Duodenal mucosa (tissue), 2 donors: ENCODE results near the gene KCNH1.
"Not testable (repeated sequence)": the region's sequence is repeated elsewhere in the genome, so short reads cannot be mapped to it uniquely, and the experiment has no call there.

ENCODE experiments used
- H3K27ac ChIP-seq: one replicate; pipeline ENCODE4 v1.7.0; 2013; ENCODE audit warnings: low read depth, low read length
- H3K27me3 ChIP-seq, 2 donors: one replicate each; pipeline ENCODE4 v1.7.0; 2013; ENCODE audit warnings: low read length in 2 of 2, control low read depth in 1 of 2; ENCODE audit not compliant: insufficient read depth in 2 of 2, control insufficient read depth in 1 of 2
- H3K36me3 ChIP-seq, 2 donors: one replicate each; pipeline ENCODE4 v1.7.0; 2013; ENCODE audit warnings: low read length in 2 of 2, control low read depth in 1 of 2; ENCODE audit not compliant: insufficient read depth in 2 of 2, control insufficient read depth in 1 of 2
- H3K4me1 ChIP-seq, 2 donors: one replicate each; pipeline ENCODE4 v1.7.0; 2013; ENCODE audit warnings: low read length in 2 of 2, control low read depth in 1 of 2; ENCODE audit not compliant: insufficient read depth in 2 of 2, control insufficient read depth in 1 of 2
- H3K4me3 ChIP-seq, 2 donors: one replicate each; pipeline ENCODE4 v1.7.0; 2013; ENCODE audit warnings: low read length in 2 of 2, low read depth in 1 of 2
- H3K9ac ChIP-seq, 2 donors: one replicate each; pipeline ENCODE4 v1.7.0; 2013; ENCODE audit warnings: low read length in 2 of 2, low read depth in 1 of 2
- H3K9me3 ChIP-seq, 2 donors: one replicate each; pipeline ENCODE4 v1.7.0; 2013; ENCODE audit warnings: low read length in 2 of 2, control low read depth in 1 of 2; ENCODE audit not compliant: control insufficient read depth in 1 of 2

Gene KCNH1

GRCh38 chr1:211013346-211014240, 120.4 kb downstream of the KCNH1 start:
- Histone ChIP-seq H3K27me3 (no peaks in the 10 kb centered on the region), H3K36me3 (no peaks in the 10 kb centered on the region), H3K9me3 (no peaks in the 10 kb centered on the region), H3K4me1 (no peaks in the 10 kb centered on the region), H3K4me3 (no peak overlapping the region), H3K9ac (no peak overlapping the region), H3K27ac (no peak overlapping the region)

GRCh38 chr1:211011128-211011527, 122.8 kb downstream of the KCNH1 start:
- not testable (repeated sequence) for H3K4me3 ChIP-seq, H3K27me3 ChIP-seq, H3K27ac ChIP-seq, H3K36me3 ChIP-seq, H3K9me3 ChIP-seq, H3K4me1 ChIP-seq, H3K9ac ChIP-seq

DNA sequence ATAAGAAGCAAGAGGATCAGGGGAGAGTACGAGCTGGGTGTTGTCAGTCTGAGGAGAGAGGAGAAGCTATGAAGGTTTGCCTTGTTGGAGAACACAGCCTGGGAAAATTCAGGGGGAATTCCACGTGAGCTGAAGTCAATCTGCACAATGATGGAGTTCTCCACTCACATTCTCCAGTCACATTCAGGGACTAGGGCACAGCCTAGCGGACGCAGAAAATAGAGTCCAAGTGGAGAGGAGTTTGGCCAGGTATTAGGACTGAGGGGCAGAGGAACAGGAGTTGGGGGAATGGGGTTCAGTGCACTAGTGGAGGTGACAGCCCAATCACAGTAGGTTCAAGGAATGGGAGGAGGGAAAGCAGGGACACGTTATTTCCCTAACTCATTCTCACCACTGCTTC, 124.0 kb downstream of the KCNH1 start:
- no peaks in the 10 kb centered on the region for H3K9me3 ChIP-seq
- no peaks in the 10 kb centered on the region for H3K4me1 ChIP-seq
- no peak overlapping the region for H3K4me3 ChIP-seq
- H3K36me3 ChIP-seq, result no peaks in the 10 kb centered on the region
- no peaks in the 10 kb centered on the region for H3K27me3 ChIP-seq
- no peak overlapping the region for H3K27ac ChIP-seq
- H3K9ac ChIP-seq, result no peak overlapping the region

DNA sequence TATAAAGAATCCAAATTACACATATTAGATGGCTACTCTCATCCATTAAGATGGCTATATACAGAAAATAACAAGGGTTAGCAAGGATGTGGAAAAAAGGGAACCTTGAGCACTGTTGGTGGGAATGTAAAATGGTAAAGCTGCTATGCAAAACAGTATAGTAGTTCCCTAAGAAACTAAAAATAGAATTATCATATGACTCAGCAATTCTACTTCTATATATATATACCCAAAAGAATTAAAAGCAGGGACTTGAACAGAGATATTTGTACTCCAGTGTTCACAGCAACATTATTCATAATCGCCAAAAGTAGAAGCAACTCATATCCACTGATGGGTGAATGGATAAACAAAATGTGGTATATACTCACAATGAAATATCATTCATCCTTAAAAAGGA, 126.1 kb downstream of the KCNH1 start:
- Histone ChIP-seq H3K27ac (no peak overlapping the region), H3K4me3 (no peak overlapping the region), H3K36me3 (no peaks in the 10 kb centered on the region), H3K9ac (no peak overlapping the region), H3K4me1 (no peaks in the 10 kb centered on the region), H3K9me3 (no peaks in the 10 kb centered on the region), H3K27me3 (no peaks in the 10 kb centered on the region)

- not testable (repeated sequence) for H3K4me1 ChIP-seq, H3K27ac ChIP-seq, H3K36me3 ChIP-seq, H3K27me3 ChIP-seq, H3K9me3 ChIP-seq, H3K9ac ChIP-seq, H3K4me3 ChIP-seq
Observed at GRCh38 chr1:210995931-210996330, 138.0 kb downstream of the KCNH1 start.

- H3K4me3 ChIP-seq, result no peak overlapping the region
- no peak overlapping the region for H3K9ac ChIP-seq
- no peaks in the 10 kb centered on the region for H3K36me3 ChIP-seq
- no peaks in the 10 kb centered on the region for H3K27me3 ChIP-seq
- no peaks in the 10 kb centered on the region for H3K4me1 ChIP-seq
- H3K9me3 ChIP-seq, result no peaks in the 10 kb centered on the region
- no peak overlapping the region for H3K27ac ChIP-seq
Observed at GRCh38 chr1:210992837-210993236, 141.1 kb downstream of the KCNH1 start.

GRCh38 chr1:210989905-210990304, 144.0 kb downstream of the KCNH1 start:
- no peak overlapping the region for H3K9ac ChIP-seq
- H3K9me3 ChIP-seq, result no peaks in the 10 kb centered on the region
- H3K27me3 ChIP-seq, result no peaks in the 10 kb centered on the region
- H3K4me1 ChIP-seq, result no peaks in the 10 kb centered on the region
- H3K36me3 ChIP-seq, result no peaks in the 10 kb centered on the region
- H3K4me3 ChIP-seq, result no peak overlapping the region
- no peak overlapping the region for H3K27ac ChIP-seq

- H3K9me3 ChIP-seq, result no peaks in the 10 kb centered on the region
Observed at GRCh38 chr1:210981490-210981889, 152.5 kb downstream of the KCNH1 start.

GRCh38 chr1:210980082-210980481, 153.9 kb downstream of the KCNH1 start:
- Histone ChIP-seq H3K4me3 (no peak overlapping the region), H3K9ac (no peak overlapping the region), H3K27me3 (no peaks in the 10 kb centered on the region), H3K36me3 (no peaks in the 10 kb centered on the region), H3K27ac (no peak overlapping the region), H3K9me3 (no peaks in the 10 kb centered on the region), H3K4me1 (no peaks in the 10 kb centered on the region)

More at GRCh38 chr1:210981490-210981889, 152.5 kb downstream of the KCNH1 start:
- Histone ChIP-seq H3K4me3 (no peak overlapping the region), H3K27ac (no peak overlapping the region), H3K9ac (no peak overlapping the region), H3K27me3 (no peaks in the 10 kb centered on the region), H3K4me1 (no peaks in the 10 kb centered on the region), H3K36me3 (no peaks in the 10 kb centered on the region)

GRCh38 chr1:210978974-210979354, 155.0 kb downstream of the KCNH1 start:
- H3K9ac ChIP-seq, result no peak overlapping the region
- H3K4me1 ChIP-seq, result no peaks in the 10 kb centered on the region
- H3K9me3 ChIP-seq, result no peaks in the 10 kb centered on the region
- H3K27ac ChIP-seq, result no peak overlapping the region
- no peaks in the 10 kb centered on the region for H3K36me3 ChIP-seq
- H3K4me3 ChIP-seq, result no peak overlapping the region
- H3K27me3 ChIP-seq, result no peaks in the 10 kb centered on the region
